Putamen (tissue), 1 donor: ENCODE measurements around the gene ADAM19.

Source experiments
- DNase-seq: peaks from one replicate; pipeline ENCODE4 v3.0.0-alpha.2; 2016; ENCODE audit warnings: low spot score

The ADAM19 gene

DNA sequence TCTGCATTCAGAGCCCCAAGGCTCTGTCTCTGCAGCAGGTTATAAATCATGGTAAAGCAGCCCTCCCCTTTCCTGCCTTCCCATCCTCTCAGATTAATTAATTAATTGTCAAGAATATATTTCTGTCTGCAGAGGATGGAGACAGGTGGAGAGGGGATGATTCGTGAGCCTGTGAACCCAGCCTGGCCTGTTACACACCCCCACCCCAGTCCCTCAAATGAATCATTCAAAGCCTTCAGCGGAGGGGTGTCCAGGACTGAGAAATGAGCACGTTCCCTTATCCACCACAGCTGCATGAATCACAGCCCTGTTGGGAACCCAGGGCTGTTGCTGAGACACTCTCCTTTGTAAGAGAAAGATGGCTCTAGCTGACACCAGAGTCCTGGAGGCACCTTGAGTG lies 59.6 kb downstream of the ADAM19 start:
- no peak for DNase-seq

DNA sequence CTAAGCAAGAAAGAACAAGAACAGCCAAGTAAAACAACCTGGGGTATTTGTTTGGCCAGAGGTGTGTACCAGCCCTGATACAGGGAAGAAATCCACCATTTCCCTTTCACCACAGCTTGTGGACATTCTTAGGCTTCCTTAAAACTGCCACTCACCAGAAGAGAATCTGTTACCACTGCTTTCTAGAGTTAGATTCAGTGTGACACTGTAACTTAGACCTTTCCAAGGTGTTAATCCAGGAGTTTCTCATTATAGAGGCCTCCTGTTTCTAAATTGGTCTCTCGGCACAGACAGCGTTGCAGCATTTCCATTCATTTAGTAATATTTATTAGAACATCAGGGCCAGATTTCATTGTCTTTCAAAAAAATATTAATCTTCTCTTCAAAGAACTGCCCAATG lies 60.6 kb downstream of the ADAM19 start:
- DNase-seq, result no peak

- DNase-seq, result no peak
Observed at GRCh38 chr5:157513182-157513581, 62.4 kb downstream of the ADAM19 start.

GRCh38 chr5:157511651-157512644 lies 63.6 kb downstream of the ADAM19 start:
- peak; percentile 53 for DNase-seq

- DNase-seq, result no peak
Observed at GRCh38 chr5:157510682-157511081, 64.9 kb downstream of the ADAM19 start.

GRCh38 chr5:157509587-157509986 lies 66.0 kb downstream of the ADAM19 start:
- DNase-seq, result no peak

DNA sequence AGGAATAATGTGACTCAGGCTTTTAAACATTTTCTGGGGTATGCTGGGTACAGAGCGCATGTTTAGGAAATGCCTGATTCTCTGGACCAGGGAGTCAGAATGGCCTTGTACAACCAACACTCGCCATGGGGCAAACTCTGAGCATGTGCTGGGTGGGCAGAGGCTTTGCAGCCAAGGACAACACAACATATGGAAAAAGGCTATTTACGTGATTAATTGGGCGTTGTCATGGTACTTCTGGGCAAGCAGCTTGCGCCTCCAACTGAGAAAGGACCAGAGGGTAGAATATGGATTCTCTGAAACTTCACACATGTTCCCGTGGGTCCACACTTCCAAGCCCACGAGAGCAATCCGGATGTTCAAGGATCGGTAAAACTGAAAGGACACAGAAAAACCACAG lies 66.5 kb downstream of the ADAM19 start:
- DNase-seq, result no peak

DNA sequence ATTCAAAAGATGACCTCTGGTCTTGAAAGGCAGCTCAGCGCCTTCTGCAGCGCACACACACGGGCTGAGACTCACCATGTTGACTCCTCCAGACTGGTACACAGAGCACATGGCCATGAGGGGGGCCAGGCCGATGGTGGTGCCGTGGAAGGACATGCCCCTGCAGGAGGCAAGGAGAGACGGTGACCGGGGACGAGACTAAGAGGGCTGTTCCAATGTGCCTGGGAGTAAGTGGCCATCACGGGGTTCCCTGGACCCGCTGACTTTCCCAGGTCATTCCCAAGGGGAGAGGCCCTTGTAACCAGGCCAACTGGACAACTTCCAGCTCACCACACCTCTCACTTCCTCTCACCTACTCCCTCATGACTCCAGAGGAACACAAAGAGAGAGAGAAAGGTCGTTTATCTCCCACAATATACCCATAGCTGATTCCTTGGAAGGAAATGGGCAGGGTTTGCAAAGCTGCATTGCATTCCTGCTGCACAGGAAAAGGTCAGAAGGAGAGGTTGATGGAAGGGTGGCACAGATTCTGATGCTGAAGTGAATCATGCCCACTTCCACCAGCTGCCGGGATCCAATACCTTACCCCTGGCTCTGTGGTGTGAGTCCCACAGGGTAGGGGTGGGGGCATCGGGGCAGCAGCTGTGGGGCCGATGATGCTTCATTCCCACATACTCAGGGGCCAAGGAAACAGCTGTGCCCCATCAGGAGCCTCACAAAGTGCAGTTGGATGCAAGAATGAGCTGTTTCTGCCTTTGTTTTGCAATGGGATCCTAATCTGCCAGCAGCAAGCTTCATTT lies 68.4 kb downstream of the ADAM19 start:
- no peak for DNase-seq

GRCh38 chr5:157506066-157506590 lies 69.4 kb downstream of the ADAM19 start:
- no peak for DNase-seq

DNA sequence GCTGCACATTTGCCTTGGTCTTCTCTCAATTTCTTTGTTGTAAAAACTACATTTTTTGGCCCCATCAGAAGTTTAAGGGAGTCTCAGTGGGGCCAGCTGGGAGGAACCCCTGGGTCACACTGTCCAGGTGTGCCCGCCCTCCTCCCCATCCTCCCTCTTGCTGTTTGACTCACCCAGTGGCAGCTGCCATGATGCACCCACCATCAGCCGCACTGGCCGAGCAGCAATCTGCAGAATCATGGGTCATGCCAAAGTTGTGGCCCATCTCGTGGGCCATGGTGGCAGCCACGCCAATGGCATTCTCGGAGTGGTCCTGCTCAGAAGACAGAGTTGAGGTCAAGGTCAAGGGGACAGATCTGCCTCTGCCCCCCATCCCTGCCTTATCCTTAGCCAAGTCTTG lies 70.1 kb downstream of the ADAM19 start:
- DNase-seq, result no peak

GRCh38 chr5:157504053-157504452 lies 71.5 kb downstream of the ADAM19 start:
- no peak for DNase-seq

- DNase-seq, result peak; percentile 11
Observed at GRCh38 chr5:157502143-157502647, 73.4 kb downstream of the ADAM19 start.

- no peak for DNase-seq
Observed at GRCh38 chr5:157497875-157498611, 77.5 kb downstream of the ADAM19 start.

DNA sequence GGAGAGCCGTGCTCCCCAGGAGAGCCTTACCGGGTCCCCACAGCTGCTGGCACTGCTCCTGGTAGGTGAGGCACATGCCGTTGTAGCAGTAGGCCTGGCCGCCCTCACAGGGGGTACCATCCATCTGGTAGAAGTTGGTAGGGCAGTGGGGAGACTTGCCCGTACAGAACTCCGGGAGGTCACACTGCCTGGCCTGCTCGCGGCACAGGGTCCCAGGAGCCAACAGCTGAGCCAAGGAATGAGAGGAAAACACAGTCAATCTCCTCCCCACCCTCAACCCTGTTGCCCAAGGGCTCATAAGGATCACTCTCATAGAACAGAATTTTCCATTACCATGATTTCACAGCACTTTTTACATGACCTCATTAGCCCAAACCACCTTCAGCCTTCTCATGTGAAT lies 78.7 kb downstream of the ADAM19 start:
- no peak for DNase-seq

DNA sequence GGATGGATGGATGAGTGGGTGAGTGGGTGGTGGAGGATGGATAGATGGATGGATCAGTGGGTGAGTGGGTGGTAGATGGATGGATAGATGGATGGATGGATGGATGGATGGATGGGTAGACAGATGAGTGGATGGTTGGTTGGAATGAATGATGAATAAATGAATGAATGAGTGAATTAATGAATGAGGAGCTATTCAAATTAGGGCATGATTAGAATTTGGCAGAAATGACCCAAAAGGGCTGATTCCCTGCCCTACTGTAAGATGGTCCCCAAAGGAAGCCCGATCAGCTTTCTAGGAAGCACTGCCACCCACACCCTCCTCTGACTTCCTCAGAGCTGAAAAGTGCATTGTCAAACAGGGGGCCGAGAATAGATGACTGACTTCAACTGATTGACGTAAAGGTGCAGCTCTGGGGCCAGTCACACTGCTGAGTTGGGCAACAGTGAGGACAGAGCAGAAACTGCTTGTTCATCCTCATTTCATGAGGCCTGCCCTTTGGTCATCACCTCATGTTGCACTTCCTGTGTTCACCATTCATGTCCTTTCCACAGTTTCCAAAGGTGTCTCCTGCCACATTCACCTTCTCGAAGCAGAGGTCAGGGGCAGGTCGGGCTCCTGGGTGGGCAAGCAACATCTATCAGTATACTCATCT lies 81.3 kb downstream of the ADAM19 start:
- DNase-seq, result no peak

DNA sequence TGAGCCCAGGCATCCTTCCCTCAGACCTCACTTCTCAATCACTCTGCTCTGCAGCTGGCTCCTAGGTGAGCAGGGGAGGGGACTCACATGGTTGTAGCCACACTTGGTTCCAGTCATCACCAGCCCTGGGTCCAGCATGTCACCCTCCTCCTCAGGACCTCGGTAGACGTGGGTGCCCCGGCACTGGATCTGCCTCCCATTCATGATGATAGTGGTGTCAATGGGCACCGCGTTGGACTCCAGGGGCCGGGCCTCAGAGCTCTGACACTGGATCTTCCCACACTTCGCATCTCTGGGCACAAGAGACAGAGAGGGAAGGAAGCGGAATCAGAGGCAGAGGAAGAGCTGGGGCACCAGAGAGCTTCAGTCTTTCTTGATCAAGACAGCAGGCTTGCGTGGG lies 82.7 kb downstream of the ADAM19 start:
- no peak for DNase-seq

GRCh38 chr5:157491471-157491995 lies 84.0 kb downstream of the ADAM19 start:
- no peak for DNase-seq

- no peak for DNase-seq
Observed at GRCh38 chr5:157487358-157487757, 88.2 kb downstream of the ADAM19 start.

DNA sequence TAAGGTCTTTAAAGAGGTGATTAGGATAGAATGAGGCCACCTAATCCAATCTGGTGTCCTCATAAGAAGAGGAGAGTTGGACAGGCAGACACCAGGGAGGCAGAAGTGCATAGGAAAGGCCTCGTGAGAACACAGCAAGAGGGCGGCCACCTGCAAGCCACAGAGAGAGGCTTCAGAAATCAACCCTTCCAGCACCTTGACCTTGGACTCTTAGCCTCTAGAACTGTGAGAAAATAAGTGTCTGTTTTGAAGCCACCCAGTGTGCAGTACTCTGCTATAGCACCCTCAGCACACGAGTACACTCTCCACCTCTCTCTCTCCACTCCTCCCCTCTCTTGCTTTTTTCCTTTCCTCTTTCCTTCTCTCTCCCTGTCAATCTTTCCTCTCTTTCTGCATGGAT lies 88.7 kb downstream of the ADAM19 start:
- no peak for DNase-seq

GRCh38 chr5:157486221-157486681 lies 89.3 kb downstream of the ADAM19 start:
- DNase-seq, result no peak

- DNase-seq, result no peak
Observed at GRCh38 chr5:157485811-157486210, 89.8 kb downstream of the ADAM19 start.
